K562 (cell line): ENCODE measurements around the gene AURKB. TPM values are rescaled to one million over a fixed set of nuclear protein-coding genes. Genes with fewer than 3 reads are reported as not detected.

Experiments used
- ATAC-seq: fragments of 200-7000 bp; cut with Tn5 transposase; 3 replicates; pipeline ENCODE4 v1.9.1; 2020; ENCODE audit warnings: moderate library complexity
- BruUV-seq: library from RNA; stranded (reverse); fragments of 400-500 nt; replicated peaks from 2 replicates; lab custom pipeline; 2021; lab: Mats Ljungman, UMichigan
- CTCF ChIA-PET: fragments of 300-600 bp; formaldehyde crosslinking; extraction: SDS; loops from one replicate; lab custom pipeline; 2021; ENCODE audit warnings: low intra/inter-chr PET ratio; lab: Yijun Ruan, JAX
- POLR2A ChIA-PET: fragments of 300-600, 350-650 bp; sonication (Branson Sonifier 250); formaldehyde crosslinking; extraction: SDS; loops from one replicate; lab custom pipeline; 2021; ENCODE audit warnings: antibody characterized with exemption, inconsistent platforms; lab: Yijun Ruan, JAX
- DNase-seq, 4 experiments: peaks; one replicate each; pipeline versions ENCODE4 v3.0.0 to v3.0.0-alpha.2; 2011 to 2018; ENCODE audit warnings: low spot score in 3 of 4, mixed read lengths in 3 of 4; ENCODE audit errors: extremely low read depth in 1 of 4
- FAIRE-seq: peaks from 2 replicates; lab custom pipeline; 2011; peaks lifted over from hg19 to GRCh38; lab: Jason Lieb, UNC
- H2AFZ ChIP-seq: 2 replicates; pipeline ENCODE4 v1.6.0; 2011; ENCODE audit warnings: low read depth, low read length, control low read depth, inconsistent platforms
- H3K27ac ChIP-seq: fragments of 200-600 bp; 3 replicates; pipeline ENCODE4 v1.8.0; 2011; ENCODE audit warnings: low read depth, mild to moderate bottlenecking, control low read depth, inconsistent platforms, low read length, moderate library complexity, mixed read lengths; ENCODE audit errors: extremely low read depth
- H3K27me3 ChIP-seq, 2 experiments: fragments of 300-600 bp in 1 of 2; 2 replicates in 1 of 2; 3 replicates in 1 of 2; pipeline versions ENCODE4 v1.6.0 to v1.8.0; 2011; ENCODE audit warnings: inconsistent platforms in 2 of 2, low read length in 2 of 2, mild to moderate bottlenecking in 1 of 2, mixed read lengths in 1 of 2, moderate library complexity in 1 of 2; ENCODE audit not compliant: control insufficient read depth in 2 of 2, insufficient read depth in 2 of 2
- H3K36me3 ChIP-seq: fragments of 300-600 bp; 3 replicates; pipeline ENCODE4 v1.8.0; 2011; ENCODE audit warnings: mild to moderate bottlenecking, low read length, inconsistent platforms; ENCODE audit not compliant: control insufficient read depth, insufficient read depth
- H3K4me1 ChIP-seq, 2 experiments: fragments of 200-600 bp in 1 of 2; replicated peaks in 1 of 2; 2 replicates in 1 of 2; 3 replicates in 1 of 2; pipeline versions ENCODE4 v1.5.1 to v1.8.0; 2011; ENCODE audit warnings: inconsistent platforms in 2 of 2, low read length in 2 of 2, mild to moderate bottlenecking in 1 of 2, mixed read lengths in 1 of 2, moderate library complexity in 1 of 2; ENCODE audit not compliant: control insufficient read depth in 2 of 2, insufficient read depth in 2 of 2
- H3K4me2 ChIP-seq: 2 replicates; pipeline ENCODE4 v1.6.1; 2011; ENCODE audit warnings: low read length, control low read depth, inconsistent platforms, mixed read lengths; ENCODE audit not compliant: insufficient read depth
- H3K4me3 ChIP-seq: fragments of 200-600 bp; sonication (generic), shearing (Covaris generic); 2 replicates; pipeline ENCODE4 v1.5.1; 2016; ENCODE audit warnings: control low read depth, inconsistent platforms
- H3K79me2 ChIP-seq: fragments of 200-600 bp; 3 replicates; pipeline ENCODE4 v1.8.0; 2011; ENCODE audit warnings: low read length, inconsistent platforms; ENCODE audit not compliant: control insufficient read depth, insufficient read depth
- H3K9ac ChIP-seq, 2 experiments: 2 replicates each; pipeline versions ENCODE4 v1.6.0 to v1.6.1; 2011; ENCODE audit warnings: low read depth in 2 of 2, low read length in 2 of 2, control low read depth in 1 of 2, inconsistent platforms in 1 of 2, mild to moderate bottlenecking in 1 of 2, mixed read lengths in 1 of 2; ENCODE audit not compliant: insufficient read depth in 1 of 2
- H3K9me1 ChIP-seq: one replicate; pipeline ENCODE4 v1.6.0; 2011; ENCODE audit warnings: inconsistent platforms, mild to moderate bottlenecking, low read length, moderate library complexity; ENCODE audit not compliant: control insufficient read depth, insufficient read depth
- H3K9me3 ChIP-seq: replicated peaks from 2 replicates; pipeline ENCODE4 v1.5.1; 2011; ENCODE audit warnings: low read depth, low read length, inconsistent platforms; ENCODE audit not compliant: control insufficient read depth, insufficient read depth
- H4K20me1 ChIP-seq: replicated peaks from 2 replicates; pipeline ENCODE4 v1.6.1; 2011; ENCODE audit warnings: low read length, inconsistent platforms, mixed read lengths; ENCODE audit not compliant: control insufficient read depth, insufficient read depth
- CHD2 ChIP-seq: IDR thresholded peaks from 2 replicates; pipeline ENCODE4 v1.6.1; 2011; ENCODE audit warnings: low read depth, low read length
- CTBP1 ChIP-seq: fragments of 450-650 bp; IDR thresholded peaks from 2 replicates; pipeline ENCODE4 v1.6.1; 2016; ENCODE audit warnings: borderline replicate concordance
- FOXJ3 ChIP-seq: sonication (generic); formaldehyde crosslinking; IDR thresholded peaks from 2 replicates; pipeline ENCODE4 v1.4.0; 2020; ENCODE audit warnings: mild to moderate bottlenecking, missing genetic modification reagents
- MAFK ChIP-seq: IDR thresholded peaks from 2 replicates; pipeline ENCODE4 v1.6.1; 2011; ENCODE audit warnings: low read length, improper control_type of control experiment
- MAZ ChIP-seq, 2 experiments: fragments of 450-650 bp in 1 of 2; sonication (generic) in 1 of 2; formaldehyde crosslinking; IDR thresholded peaks in 1 of 2; conservative IDR thresholded peaks in 1 of 2; 2 replicates each; pipeline versions ENCODE4 v1.4.0 to v1.5.0; 2020; ENCODE audit warnings: mild to moderate bottlenecking in 1 of 2, missing genetic modification reagents in 1 of 2
- MEF2A ChIP-seq: IDR thresholded peaks from 2 replicates; pipeline ENCODE4 v1.6.1; 2011; ENCODE audit warnings: low read depth, mild to moderate bottlenecking, low read length, moderate library complexity; ENCODE audit not compliant: control insufficient read depth
- PHF21A ChIP-seq: fragments of 450-650 bp; IDR thresholded peaks from 2 replicates; pipeline ENCODE4 v1.6.1; 2017; ENCODE audit warnings: low read depth, borderline replicate concordance
- SMARCC2 ChIP-seq: fragments of 450-650 bp; IDR thresholded peaks from 2 replicates; pipeline ENCODE4 v1.6.1; 2017; ENCODE audit warnings: antibody characterized with exemption, moderate library complexity, mild to moderate bottlenecking, low read depth
- TSC22D4 ChIP-seq: fragments of 450-650 bp; IDR thresholded peaks from 2 replicates; pipeline ENCODE4 v1.6.1; 2016; ENCODE audit warnings: missing genetic modification characterization, missing biosample characterization, control low read depth
- ZBTB7A ChIP-seq: IDR thresholded peaks from 2 replicates; pipeline ENCODE4 v1.6.1; 2011; ENCODE audit warnings: low read depth, mild to moderate bottlenecking, low read length, moderate library complexity, borderline replicate concordance; ENCODE audit not compliant: control insufficient read depth
- ZNF57 ChIP-seq: fragments of 450-650 bp; formaldehyde crosslinking; IDR thresholded peaks from 2 replicates; pipeline ENCODE4 v1.4.0; 2020; ENCODE audit warnings: mild to moderate bottlenecking, moderate library complexity
- ZNF785 ChIP-seq: fragments of 250-450 bp; sonication (Bioruptor Pico); IDR thresholded peaks from 2 replicates; pipeline ENCODE4 v1.4.0; 2020; ENCODE audit warnings: mild to moderate bottlenecking
- WGBS: fragments of 100-300 bp; shearing (Covaris generic); methylation state at CpG from one replicate; pipeline ENCODE4 v1.1.6; 2016; ENCODE audit warnings: low coverage, mixed read lengths; ENCODE audit not compliant: insufficient coverage; ENCODE audit errors: missing lambda C conversion rate; 5-methylcytosine and 5-hydroxymethylcytosine counted together
- in situ Hi-C: fragments of 300-500 bp; cut with MboI; formaldehyde crosslinking; loops from 4 replicates; pipeline ENCODE4 v1.15.0; 2018; ENCODE audit warnings: inconsistent platforms, mixed read lengths
- intact Hi-C: fragments of 100-400 bp; cut with micrococcal nuclease; formaldehyde crosslinking; loops from 2 replicates; pipeline ENCODE4 v1.14.2; 2022
- polyA plus RNA-seq, 8 experiments: library from polyadenylated mRNA; depleted of rRNA in 4 of 8; stranded (reverse) in 5 of 8; unstranded in 3 of 8; fragments of >200 nt; fragmentation: Nextera tagmentation in 2 of 8; fragmentation: Illumina TruSeq in 1 of 8; extraction: Ambion mirVana in 2 of 8; extraction: Trizol in 1 of 8; gene quantifications; 2 replicates each; pipeline versions ENCODE4 v1.2.1 to v1.2.3, GENCODE V29; 2011 to 2014; ENCODE audit warnings: inconsistent platforms in 1 of 8, missing spikeins in 1 of 8
- total RNA-seq, 7 experiments: library from RNA; depleted of rRNA in 6 of 7; stranded (reverse); fragments of >200 nt in 6 of 7; fragmentation: Illumina TruSeq in 2 of 7; extraction: Trizol in 2 of 7; gene quantifications; 2 replicates each; pipeline versions ENCODE4 v1.2.1 to v1.2.3, GENCODE V29; 2011 to 2021; ENCODE audit warnings: low replicate concordance in 1 of 7
- TF ChIP-seq, protein P1 (sequence below): fragments of 250-450 bp; sonication (Bioruptor Pico); IDR thresholded peaks from 2 replicates; pipeline ENCODE4 v1.5.1; 2021; ENCODE audit warnings: mild to moderate bottlenecking
- TF ChIP-seq, protein P2 (sequence below), 2 experiments: fragments of 450-650 bp in 1 of 2; sonication (generic) in 1 of 2; formaldehyde crosslinking; conservative IDR thresholded peaks; 2 replicates each; pipeline versions ENCODE4 v1.4.0 to v1.8.1; 2020 to 2022; ENCODE audit warnings: mild to moderate bottlenecking in 1 of 2, missing genetic modification reagents in 1 of 2
- TF ChIP-seq, protein P3 (sequence below): fragments of 250-450 bp; sonication (Bioruptor Pico); IDR thresholded peaks from 2 replicates; pipeline ENCODE4 v1.4.0; 2020

AURKB gene
- total and polyA plus RNA-seq, 9 of the 15 experiments (the other 6 are each of a cell fraction or from before 2014, with no cell fraction given) = 27.2 to 114 (median 74.8) TPM

DNA sequence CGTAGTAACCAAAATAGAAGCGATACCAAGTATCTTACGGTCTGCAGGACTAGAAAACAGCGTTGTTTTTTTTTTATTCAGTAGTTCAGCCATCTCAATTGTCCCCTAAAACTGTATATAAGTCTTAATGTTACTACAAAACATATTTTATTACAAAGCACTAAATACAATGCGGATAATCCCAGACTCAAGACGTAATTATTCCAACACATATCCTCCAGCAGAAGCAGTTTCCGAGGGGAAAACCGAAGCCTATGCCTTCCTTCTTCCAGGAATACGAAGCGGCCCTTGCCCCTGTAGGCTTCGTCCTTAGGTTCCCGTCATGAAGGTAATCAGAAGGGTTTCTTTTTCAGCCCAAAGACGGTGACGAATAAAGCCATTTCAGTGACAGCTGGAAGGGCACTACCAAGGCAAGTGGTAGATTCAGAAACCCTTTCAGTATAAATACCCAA is 36.5 kb downstream of the AURKB start:
- POLR2A ChIA-PET = interaction anchor here (0.5 to 4.7 kb wide), 33 partner anchors 10 to 689 kb away, joined by 3 to 105 read pairs (median 6); partner anchors contain the start of genes AURKB, BORCS6, HES7 and MPDU1
- intact Hi-C loops (loop anchor here (5.0 kb wide), 2 partner anchors 37 to 52 kb away; partner anchors contain the start of gene HES7), in situ Hi-C loops (no loop called here)
- no peaks in the 10 kb centered on the region; the same call in 1 of the 2 replicates for H4K20me1 ChIP-seq
- CTCF ChIA-PET = no interaction called here
- peak overlapping the region; percentile 27 for H3K4me3 ChIP-seq
- no peak for DNase-seq
- H3K36me3 ChIP-seq = no peaks in the 10 kb centered on the region
- peaks cover 23 to 56% of the 10 kb centered on the region in 2 experiments; a peak in 4 of 5 replicates for H3K4me1 ChIP-seq
- no TSS peak for BruUV-seq
- WGBS = 2% methylated on average over 14 of the region's 14 CpGs
- no peaks in the 10 kb centered on the region for H3K9me1 ChIP-seq
- no peaks in the 10 kb centered on the region for H3K27me3 ChIP-seq
- H3K4me2 ChIP-seq = peak overlapping the region; percentile 84
- peak overlapping the region; percentile 83 to 84; a peak in 3 of 4 replicates for H3K9ac ChIP-seq
- ATAC-seq = no peak
- peaks cover 10% of the 10 kb centered on the region for H3K79me2 ChIP-seq
- H3K27ac ChIP-seq = peak overlapping the region; percentile 99
- FAIRE-seq = peak; percentile 19
- no peaks in the 10 kb centered on the region for H3K9me3 ChIP-seq
- H2AFZ ChIP-seq = peak overlapping the region; percentile 49
- TF ChIP-seq ZNF785 (CRISPR knock-in tag) = no peak
- TF ChIP-seq MEF2A = no peak
- TF ChIP-seq TSC22D4 (tag) = no peak
- TF ChIP-seq ZBTB7A = no peak
- TF ChIP-seq CHD2 = no peak
- no peak for TF ChIP-seq PHF21A
- no peak for TF ChIP-seq CTBP1
- TF ChIP-seq MAFK = peak; percentile 80
- TF ChIP-seq, protein P1, sequence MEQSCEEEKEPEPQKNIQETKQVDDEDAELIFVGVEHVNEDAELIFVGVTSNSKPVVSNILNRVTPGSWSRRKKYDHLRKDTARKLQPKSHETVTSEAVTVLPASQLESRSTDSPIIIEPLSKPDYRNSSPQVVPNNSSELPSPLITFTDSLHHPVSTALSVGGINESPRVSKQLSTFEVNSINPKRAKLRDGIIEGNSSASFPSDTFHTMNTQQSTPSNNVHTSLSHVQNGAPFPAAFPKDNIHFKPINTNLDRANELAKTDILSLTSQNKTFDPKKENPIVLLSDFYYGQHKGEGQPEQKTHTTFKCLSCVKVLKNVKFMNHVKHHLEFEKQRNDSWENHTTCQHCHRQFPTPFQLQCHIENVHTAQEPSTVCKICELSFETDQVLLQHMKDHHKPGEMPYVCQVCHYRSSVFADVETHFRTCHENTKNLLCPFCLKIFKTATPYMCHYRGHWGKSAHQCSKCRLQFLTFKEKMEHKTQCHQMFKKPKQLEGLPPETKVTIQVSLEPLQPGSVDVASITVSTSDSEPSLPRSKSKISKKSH (CRISPR knock-in tag) = no peak
- TF ChIP-seq SMARCC2 = no peak
- TF ChIP-seq, protein P2, sequence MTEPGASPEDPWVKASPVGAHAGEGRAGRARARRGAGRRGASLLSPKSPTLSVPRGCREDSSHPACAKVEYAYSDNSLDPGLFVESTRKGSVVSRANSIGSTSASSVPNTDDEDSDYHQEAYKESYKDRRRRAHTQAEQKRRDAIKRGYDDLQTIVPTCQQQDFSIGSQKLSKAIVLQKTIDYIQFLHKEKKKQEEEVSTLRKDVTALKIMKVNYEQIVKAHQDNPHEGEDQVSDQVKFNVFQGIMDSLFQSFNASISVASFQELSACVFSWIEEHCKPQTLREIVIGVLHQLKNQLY (CRISPR knock-in tag; conservative IDR thresholded peaks at IDR 0.05) = no peak
- TF ChIP-seq FOXJ3 (CRISPR knock-in tag) = no peak
- no peak for TF ChIP-seq MAZ (CRISPR knock-in tag; conservative IDR thresholded peaks at IDR 0.05 in 1 of 2, IDR thresholded peaks at IDR 0.05 in 1 of 2)
- no peak for TF ChIP-seq ZNF57 (CRISPR knock-in tag)
- TF ChIP-seq, protein P3, sequence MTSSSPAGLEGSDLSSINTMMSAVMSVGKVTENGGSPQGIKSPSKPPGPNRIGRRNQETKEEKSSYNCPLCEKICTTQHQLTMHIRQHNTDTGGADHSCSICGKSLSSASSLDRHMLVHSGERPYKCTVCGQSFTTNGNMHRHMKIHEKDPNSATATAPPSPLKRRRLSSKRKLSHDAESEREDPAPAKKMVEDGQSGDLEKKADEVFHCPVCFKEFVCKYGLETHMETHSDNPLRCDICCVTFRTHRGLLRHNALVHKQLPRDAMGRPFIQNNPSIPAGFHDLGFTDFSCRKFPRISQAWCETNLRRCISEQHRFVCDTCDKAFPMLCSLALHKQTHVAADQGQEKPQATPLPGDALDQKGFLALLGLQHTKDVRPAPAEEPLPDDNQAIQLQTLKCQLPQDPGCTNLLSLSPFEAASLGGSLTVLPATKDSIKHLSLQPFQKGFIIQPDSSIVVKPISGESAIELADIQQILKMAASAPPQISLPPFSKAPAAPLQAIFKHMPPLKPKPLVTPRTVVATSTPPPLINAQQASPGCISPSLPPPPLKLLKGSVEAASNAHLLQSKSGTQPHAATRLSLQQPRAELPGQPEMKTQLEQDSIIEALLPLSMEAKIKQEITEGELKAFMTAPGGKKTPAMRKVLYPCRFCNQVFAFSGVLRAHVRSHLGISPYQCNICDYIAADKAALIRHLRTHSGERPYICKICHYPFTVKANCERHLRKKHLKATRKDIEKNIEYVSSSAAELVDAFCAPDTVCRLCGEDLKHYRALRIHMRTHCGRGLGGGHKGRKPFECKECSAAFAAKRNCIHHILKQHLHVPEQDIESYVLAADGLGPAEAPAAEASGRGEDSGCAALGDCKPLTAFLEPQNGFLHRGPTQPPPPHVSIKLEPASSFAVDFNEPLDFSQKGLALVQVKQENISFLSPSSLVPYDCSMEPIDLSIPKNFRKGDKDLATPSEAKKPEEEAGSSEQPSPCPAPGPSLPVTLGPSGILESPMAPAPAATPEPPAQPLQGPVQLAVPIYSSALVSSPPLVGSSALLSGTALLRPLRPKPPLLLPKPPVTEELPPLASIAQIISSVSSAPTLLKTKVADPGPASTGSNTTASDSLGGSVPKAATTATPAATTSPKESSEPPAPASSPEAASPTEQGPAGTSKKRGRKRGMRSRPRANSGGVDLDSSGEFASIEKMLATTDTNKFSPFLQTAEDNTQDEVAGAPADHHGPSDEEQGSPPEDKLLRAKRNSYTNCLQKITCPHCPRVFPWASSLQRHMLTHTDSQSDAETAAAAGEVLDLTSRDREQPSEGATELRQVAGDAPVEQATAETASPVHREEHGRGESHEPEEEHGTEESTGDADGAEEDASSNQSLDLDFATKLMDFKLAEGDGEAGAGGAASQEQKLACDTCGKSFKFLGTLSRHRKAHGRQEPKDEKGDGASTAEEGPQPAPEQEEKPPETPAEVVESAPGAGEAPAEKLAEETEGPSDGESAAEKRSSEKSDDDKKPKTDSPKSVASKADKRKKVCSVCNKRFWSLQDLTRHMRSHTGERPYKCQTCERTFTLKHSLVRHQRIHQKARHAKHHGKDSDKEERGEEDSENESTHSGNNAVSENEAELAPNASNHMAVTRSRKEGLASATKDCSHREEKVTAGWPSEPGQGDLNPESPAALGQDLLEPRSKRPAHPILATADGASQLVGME (CRISPR knock-in tag) = no peak
